ENCODE results near the gene SMIM31. TPM values are rescaled to one million over a fixed set of nuclear protein-coding genes. Genes with fewer than 3 reads are reported as not detected.

SMIM31 gene
- total RNA-seq, 1 experiment from 2014 or later, result not detected

DNA sequence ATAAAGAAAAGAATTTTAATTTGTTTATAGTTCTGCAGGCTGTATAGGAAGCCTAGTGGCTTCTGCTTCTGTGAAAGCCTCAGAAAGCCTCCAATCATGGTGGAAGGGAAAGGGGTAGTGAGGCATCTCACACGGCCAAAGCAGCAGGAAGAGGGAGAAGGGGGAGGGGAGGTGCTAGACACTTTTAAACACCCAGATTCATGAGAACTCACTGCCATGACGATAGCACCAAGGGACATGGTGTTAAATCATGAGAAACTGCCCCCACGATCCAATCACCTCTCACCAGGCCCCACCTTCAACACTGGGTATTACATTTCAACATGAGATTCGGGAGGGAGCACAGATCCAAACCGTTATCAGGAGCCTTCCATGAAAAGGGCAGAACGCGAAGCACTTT, 18.1 kb downstream of the SMIM31 start:
- no peaks in the 10 kb centered on the region for H3K27me3 ChIP-seq (ENCODE audit: insufficient read depth, low read length)
- H3K36me3 ChIP-seq (ENCODE audit: control insufficient read depth in 1 of 2, insufficient read depth in 2 of 2, low read length in 2 of 2), result no peaks in the 10 kb centered on the region
- no peaks in the 10 kb centered on the region for H4K20me1 ChIP-seq (ENCODE audit: insufficient read depth)
- H2AFZ ChIP-seq (ENCODE audit: low read depth, low read length, poor library complexity, severe bottlenecking), result no peak overlapping the region
- ATAC-seq, result no peak
- CTCF ChIA-PET, result no interaction called here
- H3K79me2 ChIP-seq (ENCODE audit: insufficient read depth, low read length), result no peaks in the 10 kb centered on the region
- H3K27ac ChIP-seq (ENCODE audit: low read depth, low read length), result no peak overlapping the region
- H3K4me3 ChIP-seq (replicated peaks in 1 of 2; ENCODE audit: low read depth in 1 of 2, low read length in 2 of 2), result no peak overlapping the region
- no peak overlapping the region for H3K9ac ChIP-seq (ENCODE audit: low read length)
- BruUV-seq (replicated peaks), result no TSS peak
- H3K4me1 ChIP-seq (ENCODE audit: control insufficient read depth in 1 of 2, insufficient read depth in 2 of 2, low read length in 2 of 2), result no peaks in the 10 kb centered on the region
- no peaks in the 10 kb centered on the region for H3K9me3 ChIP-seq (ENCODE audit: control insufficient read depth in 1 of 2, insufficient read depth in 1 of 2, low read depth in 1 of 2, low read length in 2 of 2)
- TF ChIP-seq, protein P1, sequence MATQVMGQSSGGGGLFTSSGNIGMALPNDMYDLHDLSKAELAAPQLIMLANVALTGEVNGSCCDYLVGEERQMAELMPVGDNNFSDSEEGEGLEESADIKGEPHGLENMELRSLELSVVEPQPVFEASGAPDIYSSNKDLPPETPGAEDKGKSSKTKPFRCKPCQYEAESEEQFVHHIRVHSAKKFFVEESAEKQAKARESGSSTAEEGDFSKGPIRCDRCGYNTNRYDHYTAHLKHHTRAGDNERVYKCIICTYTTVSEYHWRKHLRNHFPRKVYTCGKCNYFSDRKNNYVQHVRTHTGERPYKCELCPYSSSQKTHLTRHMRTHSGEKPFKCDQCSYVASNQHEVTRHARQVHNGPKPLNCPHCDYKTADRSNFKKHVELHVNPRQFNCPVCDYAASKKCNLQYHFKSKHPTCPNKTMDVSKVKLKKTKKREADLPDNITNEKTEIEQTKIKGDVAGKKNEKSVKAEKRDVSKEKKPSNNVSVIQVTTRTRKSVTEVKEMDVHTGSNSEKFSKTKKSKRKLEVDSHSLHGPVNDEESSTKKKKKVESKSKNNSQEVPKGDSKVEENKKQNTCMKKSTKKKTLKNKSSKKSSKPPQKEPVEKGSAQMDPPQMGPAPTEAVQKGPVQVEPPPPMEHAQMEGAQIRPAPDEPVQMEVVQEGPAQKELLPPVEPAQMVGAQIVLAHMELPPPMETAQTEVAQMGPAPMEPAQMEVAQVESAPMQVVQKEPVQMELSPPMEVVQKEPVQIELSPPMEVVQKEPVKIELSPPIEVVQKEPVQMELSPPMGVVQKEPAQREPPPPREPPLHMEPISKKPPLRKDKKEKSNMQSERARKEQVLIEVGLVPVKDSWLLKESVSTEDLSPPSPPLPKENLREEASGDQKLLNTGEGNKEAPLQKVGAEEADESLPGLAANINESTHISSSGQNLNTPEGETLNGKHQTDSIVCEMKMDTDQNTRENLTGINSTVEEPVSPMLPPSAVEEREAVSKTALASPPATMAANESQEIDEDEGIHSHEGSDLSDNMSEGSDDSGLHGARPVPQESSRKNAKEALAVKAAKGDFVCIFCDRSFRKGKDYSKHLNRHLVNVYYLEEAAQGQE (IDR thresholded peaks at IDR 0.05; ENCODE audit: low read depth), result no peak
- no peak for TF ChIP-seq POLR2A (IDR thresholded peaks at IDR 0.05; ENCODE audit: borderline replicate concordance, extremely low read depth, insufficient read depth, insufficient read length)
- TF ChIP-seq JUND (IDR thresholded peaks at IDR 0.05), result no peak
- TF ChIP-seq EZH2phosphoT487 (IDR thresholded peaks at IDR 0.05; ENCODE audit: borderline replicate concordance), result no peak
- TF ChIP-seq, protein P2, sequence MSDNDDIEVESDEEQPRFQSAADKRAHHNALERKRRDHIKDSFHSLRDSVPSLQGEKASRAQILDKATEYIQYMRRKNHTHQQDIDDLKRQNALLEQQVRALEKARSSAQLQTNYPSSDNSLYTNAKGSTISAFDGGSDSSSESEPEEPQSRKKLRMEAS (IDR thresholded peaks at IDR 0.05), result no peak
- TF ChIP-seq EGR1 (IDR thresholded peaks at IDR 0.05; ENCODE audit: low read depth), result no peak
- no peak for TF ChIP-seq CEBPB (IDR thresholded peaks at IDR 0.05; ENCODE audit: low read depth)
- TF ChIP-seq POLR2AphosphoS5 (IDR thresholded peaks at IDR 0.05; ENCODE audit: low read depth, low read length), result no peak
- TF ChIP-seq TCF7L2 (IDR thresholded peaks at IDR 0.05; ENCODE audit: borderline replicate concordance, extremely low read depth, insufficient read depth, insufficient read length), result no peak
- TF ChIP-seq, protein P3, sequence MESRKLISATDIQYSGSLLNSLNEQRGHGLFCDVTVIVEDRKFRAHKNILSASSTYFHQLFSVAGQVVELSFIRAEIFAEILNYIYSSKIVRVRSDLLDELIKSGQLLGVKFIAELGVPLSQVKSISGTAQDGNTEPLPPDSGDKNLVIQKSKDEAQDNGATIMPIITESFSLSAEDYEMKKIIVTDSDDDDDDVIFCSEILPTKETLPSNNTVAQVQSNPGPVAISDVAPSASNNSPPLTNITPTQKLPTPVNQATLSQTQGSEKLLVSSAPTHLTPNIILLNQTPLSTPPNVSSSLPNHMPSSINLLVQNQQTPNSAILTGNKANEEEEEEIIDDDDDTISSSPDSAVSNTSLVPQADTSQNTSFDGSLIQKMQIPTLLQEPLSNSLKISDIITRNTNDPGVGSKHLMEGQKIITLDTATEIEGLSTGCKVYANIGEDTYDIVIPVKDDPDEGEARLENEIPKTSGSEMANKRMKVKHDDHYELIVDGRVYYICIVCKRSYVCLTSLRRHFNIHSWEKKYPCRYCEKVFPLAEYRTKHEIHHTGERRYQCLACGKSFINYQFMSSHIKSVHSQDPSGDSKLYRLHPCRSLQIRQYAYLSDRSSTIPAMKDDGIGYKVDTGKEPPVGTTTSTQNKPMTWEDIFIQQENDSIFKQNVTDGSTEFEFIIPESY (IDR thresholded peaks at IDR 0.05; ENCODE audit: extremely low read depth, insufficient replicate concordance, low read length), result no peak
- TF ChIP-seq CBX3 (IDR thresholded peaks at IDR 0.05; ENCODE audit: low read depth), result no peak
- TF ChIP-seq, protein P4, sequence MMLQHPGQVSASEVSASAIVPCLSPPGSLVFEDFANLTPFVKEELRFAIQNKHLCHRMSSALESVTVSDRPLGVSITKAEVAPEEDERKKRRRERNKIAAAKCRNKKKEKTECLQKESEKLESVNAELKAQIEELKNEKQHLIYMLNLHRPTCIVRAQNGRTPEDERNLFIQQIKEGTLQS (IDR thresholded peaks at IDR 0.05), result no peak
- TF ChIP-seq, protein P5, sequence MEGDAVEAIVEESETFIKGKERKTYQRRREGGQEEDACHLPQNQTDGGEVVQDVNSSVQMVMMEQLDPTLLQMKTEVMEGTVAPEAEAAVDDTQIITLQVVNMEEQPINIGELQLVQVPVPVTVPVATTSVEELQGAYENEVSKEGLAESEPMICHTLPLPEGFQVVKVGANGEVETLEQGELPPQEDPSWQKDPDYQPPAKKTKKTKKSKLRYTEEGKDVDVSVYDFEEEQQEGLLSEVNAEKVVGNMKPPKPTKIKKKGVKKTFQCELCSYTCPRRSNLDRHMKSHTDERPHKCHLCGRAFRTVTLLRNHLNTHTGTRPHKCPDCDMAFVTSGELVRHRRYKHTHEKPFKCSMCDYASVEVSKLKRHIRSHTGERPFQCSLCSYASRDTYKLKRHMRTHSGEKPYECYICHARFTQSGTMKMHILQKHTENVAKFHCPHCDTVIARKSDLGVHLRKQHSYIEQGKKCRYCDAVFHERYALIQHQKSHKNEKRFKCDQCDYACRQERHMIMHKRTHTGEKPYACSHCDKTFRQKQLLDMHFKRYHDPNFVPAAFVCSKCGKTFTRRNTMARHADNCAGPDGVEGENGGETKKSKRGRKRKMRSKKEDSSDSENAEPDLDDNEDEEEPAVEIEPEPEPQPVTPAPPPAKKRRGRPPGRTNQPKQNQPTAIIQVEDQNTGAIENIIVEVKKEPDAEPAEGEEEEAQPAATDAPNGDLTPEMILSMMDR (IDR thresholded peaks at IDR 0.05 in 2 of 3, conservative IDR thresholded peaks at IDR 0.05 in 1 of 3; ENCODE audit: borderline replicate concordance in 1 of 3, insufficient read depth in 1 of 3, low read depth in 2 of 3, low read length in 2 of 3), result no peak
- TF ChIP-seq SRF (IDR thresholded peaks at IDR 0.05; ENCODE audit: low read depth), result no peak
- no peak for TF ChIP-seq SIN3A (IDR thresholded peaks at IDR 0.05; ENCODE audit: low read depth)
- no peak for TF ChIP-seq EZH2 (IDR thresholded peaks at IDR 0.05)
- no peak for TF ChIP-seq SP1 (IDR thresholded peaks at IDR 0.05; ENCODE audit: low read depth)
- TF ChIP-seq YY1 (IDR thresholded peaks at IDR 0.05; ENCODE audit: extremely low read depth, insufficient replicate concordance, low read depth, low read length), result no peak
- TF ChIP-seq ZFX (IDR thresholded peaks at IDR 0.05), result no peak
- no peak for TF ChIP-seq FOSL1 (IDR thresholded peaks at IDR 0.05; ENCODE audit: low read depth)
- RAD21 ChIA-PET (ENCODE audit: low non-redundant PET in 1 of 2, low total read pairs in 2 of 2, uncharacterized antibody in 2 of 2, unreplicated experiment in 2 of 2), result no interaction called here
- intact Hi-C loops (cut with micrococcal nuclease), result no loop called here
- H3K4me2 ChIP-seq (ENCODE audit: low read length), result no peak overlapping the region
- POLR2A ChIA-PET, result no interaction called here
- no peak for DNase-seq (ENCODE audit: low read depth, low spot score)
- H3K9me2 ChIP-seq (ENCODE audit: insufficient read depth), result no peaks in the 10 kb centered on the region

All from HCT116 (cell line).